ENCODE data around the gene CCDC7. TPM values are rescaled to one million over a fixed set of nuclear protein-coding genes. Genes with fewer than 3 reads are reported as not detected.
"Not testable (repeated sequence)": the region's sequence is repeated elsewhere in the genome, so short reads cannot be mapped to it uniquely, and the experiment has no call there.

The CCDC7 gene
- 100 to 1,000 TPM in 2 of 4 donors, 10 to 100 TPM in 2; 34.1 to 114 (median 93.6) TPM for total RNA-seq

DNA sequence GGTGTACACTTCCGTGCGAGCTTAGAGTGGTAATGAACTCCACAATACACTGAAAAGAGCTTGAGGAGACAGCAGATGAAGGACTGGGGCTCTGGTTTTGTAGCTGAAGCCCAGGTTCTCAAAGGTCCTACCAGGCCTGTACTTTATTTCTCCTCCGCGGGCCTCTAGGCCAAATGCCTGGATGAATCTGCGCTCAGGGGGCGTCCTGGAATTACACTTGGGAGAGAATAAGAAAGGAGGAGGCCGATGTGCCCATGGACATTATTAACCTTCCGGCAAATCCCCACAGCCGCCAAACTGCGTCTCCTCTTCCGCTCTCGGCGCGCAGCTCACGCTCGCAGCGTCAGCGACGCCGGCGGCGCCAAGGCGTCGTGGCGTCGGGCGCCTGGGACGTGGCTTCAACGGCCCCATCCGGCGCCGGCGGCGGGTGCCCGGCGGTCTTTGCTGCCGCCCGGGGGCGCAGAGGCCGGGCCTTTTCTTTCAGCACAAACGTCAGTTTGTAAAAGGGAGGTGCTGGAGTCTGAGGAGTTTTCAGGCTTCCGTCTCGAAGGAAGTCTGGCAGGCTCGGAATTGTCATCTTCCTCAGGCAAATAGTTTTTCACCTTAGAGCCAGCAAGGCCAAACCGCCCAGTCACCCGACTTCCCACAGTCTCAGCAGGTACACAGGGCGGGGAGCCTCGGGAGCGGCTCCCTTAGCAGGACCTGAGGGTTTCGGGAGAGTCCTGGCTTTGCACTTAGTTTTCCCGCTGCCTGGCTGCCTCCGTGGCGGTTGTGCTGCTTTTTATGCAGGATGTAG lies at the start of gene CCDC7:
Gene CCDC7, plus strand, starts transcription at position 401 of the 796 bp plus-strand sequence. CDS start 5,503 bp downstream, outside the sequence.
- H3K36me3 ChIP-seq = no peaks in the 10 kb centered on the region
- DNase-seq = peak; percentile 72 to 82
- no peaks in the 10 kb centered on the region for H3K4me1 ChIP-seq
- no peaks in the 10 kb centered on the region for H3K9me3 ChIP-seq
- H3K27ac ChIP-seq = peak within 1 kb of the TSS; percentile 98
- TF ChIP-seq POLR2A (IDR thresholded peaks at IDR 0.05) (peak; percentile 55), CTCF (IDR thresholded peaks at IDR 0.05) (peak; percentile 38 to 63 (median 46))
- intact Hi-C loops (cut with DNase I; ENCODE audit: low total_unique reads) = no loop called here
- H3K27me3 ChIP-seq = no peaks in the 10 kb centered on the region
- H3K4me3 ChIP-seq = peak within 1 kb of the TSS; percentile 71 to 81

GRCh38 chr10:32397163-32397562 lies 48.8 kb upstream of the CCDC7 start:
- intact Hi-C loops (cut with DNase I; ENCODE audit: low total_unique reads); H3K4me1 ChIP-seq; H3K36me3 ChIP-seq; H3K27me3 ChIP-seq; DNase-seq; H3K9me3 ChIP-seq; H3K27ac ChIP-seq; H3K4me3 ChIP-seq: not testable (repeated sequence)

DNA sequence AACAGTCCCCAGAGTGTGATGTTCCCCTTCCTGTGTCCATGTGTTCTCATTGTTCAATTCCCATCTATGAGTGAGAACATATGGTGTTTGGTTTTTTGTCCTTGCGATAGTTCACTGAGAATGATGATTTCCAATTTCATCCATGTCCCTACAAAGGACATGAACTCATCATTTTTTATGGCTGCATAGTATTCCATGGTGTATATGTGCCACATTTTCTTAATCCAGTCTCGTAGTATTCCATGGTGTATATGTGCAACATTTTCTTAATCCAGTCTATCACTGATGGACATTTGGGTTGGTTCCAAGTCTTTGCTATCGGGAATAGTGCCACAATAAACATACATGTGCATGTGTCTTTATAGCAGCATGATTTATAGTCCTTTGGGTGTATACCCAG lies 46.2 kb upstream of the CCDC7 start:
- H3K4me1 ChIP-seq; H3K27me3 ChIP-seq; H3K9me3 ChIP-seq; DNase-seq; H3K4me3 ChIP-seq; H3K27ac ChIP-seq; intact Hi-C loops (cut with DNase I; ENCODE audit: low total_unique reads); H3K36me3 ChIP-seq: not testable (repeated sequence)

DNA sequence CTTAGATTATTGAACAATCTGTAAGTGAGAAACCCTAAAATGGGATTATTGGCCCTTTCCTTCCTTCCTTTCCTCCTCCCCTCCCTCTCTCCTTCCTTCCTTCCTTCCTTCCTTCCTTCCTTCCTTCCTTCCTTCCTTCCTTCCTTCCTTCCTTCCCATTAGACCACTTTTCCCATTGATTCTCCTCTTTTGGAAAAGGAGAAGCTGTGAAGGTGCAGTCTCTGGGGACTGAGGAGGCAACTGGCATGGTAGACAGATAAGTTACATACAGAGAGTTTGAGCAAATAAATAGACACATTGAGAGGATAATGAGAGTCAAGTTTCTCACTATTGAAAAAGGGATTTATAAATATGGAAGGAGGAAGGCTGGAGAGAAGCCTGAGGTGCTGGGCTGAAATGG lies 45.0 kb upstream of the CCDC7 start:
- Histone ChIP-seq H3K27ac (no peak overlapping the region), H3K9me3 (no peaks in the 10 kb centered on the region), H3K4me3 (no peak overlapping the region), H3K36me3 (no peaks in the 10 kb centered on the region), H3K27me3 (no peaks in the 10 kb centered on the region), H3K4me1 (no peaks in the 10 kb centered on the region)
- intact Hi-C loops (cut with DNase I; ENCODE audit: low total_unique reads) = no loop called here
- TF ChIP-seq CTCF (IDR thresholded peaks at IDR 0.05) (no peak), POLR2A (IDR thresholded peaks at IDR 0.05) (no peak)
- DNase-seq = no peak

- Histone ChIP-seq H3K4me3 (no peak overlapping the region), H3K4me1 (no peaks in the 10 kb centered on the region), H3K9me3 (no peaks in the 10 kb centered on the region), H3K27ac (no peak overlapping the region), H3K36me3 (no peaks in the 10 kb centered on the region), H3K27me3 (no peaks in the 10 kb centered on the region)
- intact Hi-C loops (cut with DNase I; ENCODE audit: low total_unique reads) = no loop called here
- TF ChIP-seq CTCF (IDR thresholded peaks at IDR 0.05) = no peak
- TF ChIP-seq POLR2A (IDR thresholded peaks at IDR 0.05) = no peak
- DNase-seq = no peak
These were observed 43.4 kb upstream of the CCDC7 start for GRCh38 chr10:32402499-32402898.

GRCh38 chr10:32403091-32403490 lies 42.8 kb upstream of the CCDC7 start:
- intact Hi-C loops (cut with DNase I; ENCODE audit: low total_unique reads) = no loop called here
- Histone ChIP-seq H3K4me3 (no peak overlapping the region), H3K27me3 (no peaks in the 10 kb centered on the region), H3K9me3 (no peaks in the 10 kb centered on the region), H3K4me1 (no peaks in the 10 kb centered on the region), H3K27ac (no peak overlapping the region), H3K36me3 (no peaks in the 10 kb centered on the region)
- TF ChIP-seq POLR2A (IDR thresholded peaks at IDR 0.05) (no peak), CTCF (IDR thresholded peaks at IDR 0.05) (no peak)
- no peak for DNase-seq
